NB4 (cell line): ENCODE measurements around the gene HS6ST3.

Experiments
- DNase-seq: peaks from one replicate; pipeline ENCODE4 v3.0.0; 2010; ENCODE audit warnings: low read depth
- H3K4me3 ChIP-seq: one replicate; pipeline ENCODE4 v1.5.1; 2011; ENCODE audit warnings: mild to moderate bottlenecking, low read depth, low read length, moderate library complexity
- CTCF ChIP-seq: IDR thresholded peaks from one replicate; pipeline ENCODE4 v1.5.1; 2012; ENCODE audit warnings: low read depth, low read length
- MYC ChIP-seq: IDR thresholded peaks from 2 replicates; pipeline ENCODE4 v1.6.1; 2011; ENCODE audit warnings: low read depth, low read length
- POLR2A ChIP-seq: IDR thresholded peaks from 2 replicates; pipeline ENCODE4 v1.6.1; 2011; ENCODE audit warnings: mild to moderate bottlenecking; ENCODE audit not compliant: insufficient read length; ENCODE audit errors: extremely low read depth
- TF ChIP-seq, protein P1 (sequence below): IDR thresholded peaks from 2 replicates; pipeline ENCODE4 v1.6.1; 2011; ENCODE audit warnings: low read depth, low read length

HS6ST3 gene

GRCh38 chr13:96671073-96671472 is 581.2 kb downstream of the HS6ST3 start:
- TF ChIP-seq CTCF (no peak), MYC (no peak), POLR2A (no peak)
- TF ChIP-seq, protein P1, sequence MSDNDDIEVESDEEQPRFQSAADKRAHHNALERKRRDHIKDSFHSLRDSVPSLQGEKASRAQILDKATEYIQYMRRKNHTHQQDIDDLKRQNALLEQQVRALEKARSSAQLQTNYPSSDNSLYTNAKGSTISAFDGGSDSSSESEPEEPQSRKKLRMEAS: no peak
- no peak overlapping the region for H3K4me3 ChIP-seq
- DNase-seq: no peak

- TF ChIP-seq, protein P1: no peak
- no peak for TF ChIP-seq POLR2A
- TF ChIP-seq CTCF: no peak
- no peak for TF ChIP-seq MYC
- DNase-seq: no peak
- no peak overlapping the region for H3K4me3 ChIP-seq
Observed at GRCh38 chr13:96672016-96672415, 582.1 kb downstream of the HS6ST3 start.

DNA sequence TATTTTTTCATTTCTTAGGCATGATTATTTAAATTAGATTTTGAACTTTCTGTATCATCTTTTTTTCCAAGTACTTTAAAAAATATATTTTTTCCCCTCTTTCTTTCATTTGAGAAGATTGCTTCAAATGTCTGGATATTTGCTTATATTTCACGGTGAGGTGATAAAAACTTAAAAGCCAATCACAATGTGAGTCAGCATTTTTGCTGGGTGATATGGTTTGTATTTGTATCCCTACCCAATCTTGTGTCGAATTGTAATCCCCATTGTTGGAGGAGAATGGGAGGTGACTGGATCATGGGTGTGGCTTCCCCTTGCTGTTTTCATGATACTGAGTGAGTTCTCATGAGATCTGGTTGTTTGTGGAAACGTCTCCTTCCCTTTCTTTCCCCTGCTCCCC is 583.9 kb downstream of the HS6ST3 start:
- no peak overlapping the region for H3K4me3 ChIP-seq
- TF ChIP-seq CTCF: no peak
- no peak for TF ChIP-seq MYC
- TF ChIP-seq, protein P1: no peak
- TF ChIP-seq POLR2A: no peak
- no peak for DNase-seq

GRCh38 chr13:96677029-96677428 is 587.1 kb downstream of the HS6ST3 start:
- DNase-seq: no peak
- H3K4me3 ChIP-seq: no peak overlapping the region
- TF ChIP-seq POLR2A (no peak), CTCF (no peak), MYC (no peak)
- TF ChIP-seq, protein P1: no peak

DNA sequence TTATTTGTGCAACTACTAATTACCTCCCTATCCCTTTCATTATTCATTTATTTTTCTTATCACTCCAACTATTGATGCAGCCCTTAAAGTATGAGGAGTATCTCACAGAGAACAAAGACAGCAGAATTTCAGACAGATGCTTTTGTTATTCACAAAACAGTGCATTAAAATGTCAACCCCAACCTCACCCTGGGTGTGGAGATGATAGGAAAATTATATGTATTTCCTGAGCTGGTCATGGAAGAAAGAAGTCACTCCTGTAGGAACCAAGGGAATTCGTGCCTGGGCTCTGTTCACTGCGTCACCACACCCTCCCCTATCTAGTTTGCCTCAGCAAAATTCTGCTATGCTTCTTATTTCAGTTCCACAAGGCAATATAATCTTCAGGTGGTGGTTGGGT is 588.9 kb downstream of the HS6ST3 start:
- DNase-seq: no peak
- TF ChIP-seq CTCF: no peak
- no peak for TF ChIP-seq MYC
- no peak for TF ChIP-seq POLR2A
- TF ChIP-seq, protein P1: no peak
- H3K4me3 ChIP-seq: no peak overlapping the region

DNA sequence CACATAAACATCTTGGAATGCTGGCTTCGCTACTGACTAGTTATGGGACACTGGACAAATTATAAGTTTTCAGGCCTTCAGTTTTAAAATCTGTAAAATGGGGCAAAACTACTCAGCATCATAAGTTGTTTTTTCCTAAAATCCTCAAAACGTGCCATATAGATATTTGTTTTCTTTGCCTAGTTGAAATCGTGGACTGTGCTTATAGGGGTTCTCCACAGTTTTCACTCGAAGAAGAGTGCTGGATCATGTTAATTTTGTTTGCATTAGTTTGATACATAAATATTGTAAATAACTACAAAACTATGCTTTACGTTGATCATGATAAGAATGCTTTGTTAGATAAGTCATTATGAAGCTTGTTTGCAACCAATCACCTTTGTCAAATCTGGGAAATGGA is 591.0 kb downstream of the HS6ST3 start:
- TF ChIP-seq MYC: no peak
- no peak for TF ChIP-seq POLR2A
- TF ChIP-seq, protein P1: no peak
- no peak for TF ChIP-seq CTCF
- no peak for DNase-seq
- no peak overlapping the region for H3K4me3 ChIP-seq
